ENCODE results near the gene TEX19. TPM values are rescaled to one million over a fixed set of nuclear protein-coding genes. Genes with fewer than 3 reads are reported as not detected.
"Not testable (repeated sequence)": the region's sequence is repeated elsewhere in the genome, so short reads cannot be mapped to it uniquely, and the experiment has no call there.

The TEX19 gene
- total and polyA plus RNA-seq, 2 experiments from 2014 or later, result 0.10 to 0.66 TPM

GRCh38 chr17:82380860-82381702, 22.0 kb downstream of the TEX19 start:
- Histone ChIP-seq H4K20me1 (replicated peaks; ENCODE audit: insufficient read depth) (no peaks in the 10 kb centered on the region), H3K9me2 (ENCODE audit: insufficient read depth) (no peaks in the 10 kb centered on the region), H3K4me1 (ENCODE audit: insufficient read depth) (no peaks in the 10 kb centered on the region), H3K4me2 (no peak overlapping the region), H3K36me3 (ENCODE audit: insufficient read depth) (no peaks in the 10 kb centered on the region), H3K4me3 (no peak overlapping the region), H3K27me3 (ENCODE audit: insufficient read depth) (no peaks in the 10 kb centered on the region), H2AFZ (no peak overlapping the region), H3K79me2 (replicated peaks; ENCODE audit: insufficient read depth) (no peaks in the 10 kb centered on the region), H3F3A (replicated peaks; ENCODE audit: low read depth) (no peaks in the 10 kb centered on the region), H3K27ac (ENCODE audit: low read depth) (no peak overlapping the region)
- ATAC-seq (no peak), DNase-seq (ENCODE audit: low spot score) (no peak)
- TF ChIP-seq POLR2AphosphoS5 (IDR thresholded peaks at IDR 0.05; ENCODE audit: low read depth) (no peak), REST (IDR thresholded peaks at IDR 0.05; ENCODE audit: unreplicated experiment) (no peak)
- H3K4me1 Mint-ChIP-seq, result peaks cover 3% of the 10 kb centered on the region; the same call in 2 of the 3 replicates
- H3K27ac Mint-ChIP-seq, result no peak overlapping the region
- peaks cover 23% of the 10 kb centered on the region for H3K27me3 Mint-ChIP-seq (ENCODE audit: insufficient read depth, low read depth, poor library complexity)
- H3K4me3 Mint-ChIP-seq, result no peak overlapping the region
- H3K36me3 Mint-ChIP-seq (ENCODE audit: low read depth), result no peaks in the 10 kb centered on the region
- H3K9me3 Mint-ChIP-seq, result no peaks in the 10 kb centered on the region; the same call in 2 of the 3 replicates

- H2AFZ ChIP-seq; ATAC-seq; H3K27me3 ChIP-seq (ENCODE audit: insufficient read depth); H3K9me2 ChIP-seq (ENCODE audit: insufficient read depth); H3K79me2 ChIP-seq (replicated peaks; ENCODE audit: insufficient read depth); H3K4me3 ChIP-seq; H3K4me1 ChIP-seq (ENCODE audit: insufficient read depth); DNase-seq (ENCODE audit: low spot score); H4K20me1 ChIP-seq (replicated peaks; ENCODE audit: insufficient read depth); H3F3A ChIP-seq (replicated peaks; ENCODE audit: low read depth); H3K9me3 Mint-ChIP-seq; H3K4me1 Mint-ChIP-seq; H3K27ac Mint-ChIP-seq; H3K27ac ChIP-seq (ENCODE audit: low read depth); H3K36me3 Mint-ChIP-seq (ENCODE audit: low read depth); H3K4me2 ChIP-seq; H3K36me3 ChIP-seq (ENCODE audit: insufficient read depth); H3K4me3 Mint-ChIP-seq: not testable (repeated sequence)
- H3K27me3 Mint-ChIP-seq (ENCODE audit: insufficient read depth, low read depth, poor library complexity), result peaks cover 20% of the 10 kb centered on the region
These were observed 22.6 kb downstream of the TEX19 start for GRCh38 chr17:82381703-82382009.

- not testable (repeated sequence) for H3K27me3 ChIP-seq (ENCODE audit: insufficient read depth); DNase-seq (ENCODE audit: low spot score)
These were observed 23.3 kb downstream of the TEX19 start for GRCh38 chr17:82382220-82382932.

More at GRCh38 chr17:82382220-82382932, 23.3 kb downstream of the TEX19 start:
- not testable (repeated sequence) for H3K79me2 ChIP-seq (replicated peaks; ENCODE audit: insufficient read depth); H3K4me3 ChIP-seq; H3K27ac ChIP-seq (ENCODE audit: low read depth); H3K9me2 ChIP-seq (ENCODE audit: insufficient read depth); H3K36me3 ChIP-seq (ENCODE audit: insufficient read depth); H4K20me1 ChIP-seq (replicated peaks; ENCODE audit: insufficient read depth); ATAC-seq; H3K4me2 ChIP-seq; H2AFZ ChIP-seq; H3K36me3 Mint-ChIP-seq (ENCODE audit: low read depth); H3K4me3 Mint-ChIP-seq; H3K4me1 ChIP-seq (ENCODE audit: insufficient read depth); H3K4me1 Mint-ChIP-seq; H3F3A ChIP-seq (replicated peaks; ENCODE audit: low read depth); H3K27ac Mint-ChIP-seq; H3K9me3 Mint-ChIP-seq
- peaks cover 20% of the 10 kb centered on the region for H3K27me3 Mint-ChIP-seq (ENCODE audit: insufficient read depth, low read depth, poor library complexity)

All from GM23338 (cell line).